Adrenal gland (tissue), 5 donors: Measurements from ENCODE around the gene AQP5.

Experiments
- CTCF ChIP-seq, 6 experiments: fragments of 450-650 bp in 4 of 6; fragments of 200-600 bp in 2 of 6; sonication (generic) in 1 of 6; IDR thresholded peaks; 1 replicate in 5 of 6; 2 replicates in 1 of 6; pipeline versions ENCODE4 v1.5.1 to v1.8.0; 2016 to 2021; ENCODE audit warnings: antibody characterized with exemption in 6 of 6, mild to moderate bottlenecking in 2 of 6, moderate library complexity in 1 of 6
- POLR2A ChIP-seq, 2 donors: fragments of 450-650 bp; IDR thresholded peaks; one replicate each; pipeline ENCODE4 v1.6.1; 2017; ENCODE audit warnings: antibody characterized with exemption in 2 of 2, mild to moderate bottlenecking in 2 of 2, moderate library complexity in 1 of 2
- donor health status: DM: no; HTN: no; CAD: no.

- no peak for TF ChIP-seq CTCF (IDR thresholded peaks at IDR 0.05)
- no peak for TF ChIP-seq POLR2A (IDR thresholded peaks at IDR 0.05)
Observed at GRCh38 chr12:49963976-49964815, 2.5 kb downstream of the AQP5 start.
